ENCODE measurements around the gene FAM3D. TPM values are rescaled to one million over a fixed set of nuclear protein-coding genes. Genes with fewer than 3 reads are reported as not detected.

Gene FAM3D
- total and polyA plus RNA-seq, 9 of the 15 experiments (the other 6 are each of a cell fraction or from before 2014, with no cell fraction given): not detected

- ChIA-PET CTCF (ENCODE audit: low intra/inter-chr PET ratio) (no interaction called here), POLR2A (no interaction called here)
- Histone ChIP-seq H3K27ac (ENCODE audit: extremely low read depth, low read depth, low read length) (no peak overlapping the region), H3K27me3 (ENCODE audit: control insufficient read depth in 2 of 2, insufficient read depth in 2 of 2, low read length in 2 of 2) (no peaks in the 10 kb centered on the region), H3K9me1 (ENCODE audit: control insufficient read depth, insufficient read depth, low read length) (no peaks in the 10 kb centered on the region), H2AFZ (ENCODE audit: low read depth, low read length) (no peak overlapping the region), H3K79me2 (ENCODE audit: control insufficient read depth, insufficient read depth, low read length) (no peaks in the 10 kb centered on the region), H3K4me3 (no peak overlapping the region), H3K9me3 (replicated peaks; ENCODE audit: control insufficient read depth, insufficient read depth, low read depth, low read length) (no peaks in the 10 kb centered on the region), H3K4me1 (replicated peaks in 1 of 2; ENCODE audit: control insufficient read depth in 2 of 2, insufficient read depth in 2 of 2, low read length in 2 of 2) (no peaks in the 10 kb centered on the region), H3K36me3 (ENCODE audit: control insufficient read depth, insufficient read depth, low read length) (no peaks in the 10 kb centered on the region), H3K9ac (ENCODE audit: insufficient read depth in 1 of 2, low read depth in 2 of 2, low read length in 2 of 2) (no peak overlapping the region), H3K4me2 (ENCODE audit: insufficient read depth, low read length) (no peak overlapping the region), H4K20me1 (replicated peaks; ENCODE audit: control insufficient read depth, insufficient read depth, low read length) (no peaks in the 10 kb centered on the region)
- ATAC-seq (no peak), DNase-seq (ENCODE audit: extremely low read depth in 1 of 4, low spot score in 3 of 4) (no peak), FAIRE-seq (no peak)
- in situ Hi-C loops (cut with MboI) (no loop called here), intact Hi-C loops (cut with micrococcal nuclease) (no loop called here)
- no TSS peak for BruUV-seq (replicated peaks)
- TF ChIP-seq ZKSCAN8 (CRISPR knock-in tag; IDR thresholded peaks at IDR 0.05): no peak
- no peak for TF ChIP-seq ZNF121 (CRISPR knock-in tag; conservative IDR thresholded peaks at IDR 0.05)
- no peak for TF ChIP-seq TAF1 (IDR thresholded peaks at IDR 0.05; ENCODE audit: control insufficient read depth, extremely low read depth, insufficient read depth, low read length, severe bottlenecking)
- no peak for TF ChIP-seq MITF (IDR thresholded peaks at IDR 0.05)
- TF ChIP-seq ZNF668 (CRISPR knock-in tag; IDR thresholded peaks at IDR 0.05): no peak
- TF ChIP-seq, protein P1, sequence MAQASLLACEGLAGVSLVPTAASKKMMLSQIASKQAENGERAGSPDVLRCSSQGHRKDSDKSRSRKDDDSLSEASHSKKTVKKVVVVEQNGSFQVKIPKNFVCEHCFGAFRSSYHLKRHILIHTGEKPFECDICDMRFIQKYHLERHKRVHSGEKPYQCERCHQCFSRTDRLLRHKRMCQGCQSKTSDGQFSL (CRISPR knock-in tag; IDR thresholded peaks at IDR 0.05): no peak
- TF ChIP-seq, protein P1 (tag; IDR thresholded peaks at IDR 0.05): no peak
- no peak for TF ChIP-seq ZMIZ1 (IDR thresholded peaks at IDR 0.05; ENCODE audit: low read depth in 2 of 2, low read length in 2 of 2)
- TF ChIP-seq, protein P2, sequence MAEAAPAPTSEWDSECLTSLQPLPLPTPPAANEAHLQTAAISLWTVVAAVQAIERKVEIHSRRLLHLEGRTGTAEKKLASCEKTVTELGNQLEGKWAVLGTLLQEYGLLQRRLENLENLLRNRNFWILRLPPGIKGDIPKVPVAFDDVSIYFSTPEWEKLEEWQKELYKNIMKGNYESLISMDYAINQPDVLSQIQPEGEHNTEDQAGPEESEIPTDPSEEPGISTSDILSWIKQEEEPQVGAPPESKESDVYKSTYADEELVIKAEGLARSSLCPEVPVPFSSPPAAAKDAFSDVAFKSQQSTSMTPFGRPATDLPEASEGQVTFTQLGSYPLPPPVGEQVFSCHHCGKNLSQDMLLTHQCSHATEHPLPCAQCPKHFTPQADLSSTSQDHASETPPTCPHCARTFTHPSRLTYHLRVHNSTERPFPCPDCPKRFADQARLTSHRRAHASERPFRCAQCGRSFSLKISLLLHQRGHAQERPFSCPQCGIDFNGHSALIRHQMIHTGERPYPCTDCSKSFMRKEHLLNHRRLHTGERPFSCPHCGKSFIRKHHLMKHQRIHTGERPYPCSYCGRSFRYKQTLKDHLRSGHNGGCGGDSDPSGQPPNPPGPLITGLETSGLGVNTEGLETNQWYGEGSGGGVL (CRISPR knock-in tag; IDR thresholded peaks at IDR 0.05): no peak
- TF ChIP-seq ZNF561 (CRISPR knock-in tag; conservative IDR thresholded peaks at IDR 0.05): no peak
- TF ChIP-seq FOXJ3 (CRISPR knock-in tag; IDR thresholded peaks at IDR 0.05): no peak
- no peak for TF ChIP-seq GATA2 (CRISPR knock-in tag; IDR thresholded peaks at IDR 0.05)
- TF ChIP-seq FOS (IDR thresholded peaks at IDR 0.05; ENCODE audit: extremely low read depth, insufficient read length): no peak
- TF ChIP-seq POLR2H (tag; IDR thresholded peaks at IDR 0.05; ENCODE audit: low read depth): no peak
Observed at GRCh38 chr3:58698246-58698645, 31.7 kb upstream of the FAM3D start.

Measured in K562 (cell line).